ENCODE measurements around the gene TSPAN33. TPM values are rescaled to one million over a fixed set of nuclear protein-coding genes. Genes with fewer than 3 reads are reported as not detected.
A peak's percentile ranks its signal among the peaks of the same experiment; 100 is the strongest.

The TSPAN33 gene
- total and polyA plus RNA-seq, 10 of the 15 experiments (the other 5 are each of a cell fraction or from before 2014, with no cell fraction given), result 12.0 to 123 (median 86.3) TPM

- TF ChIP-seq, protein P1, sequence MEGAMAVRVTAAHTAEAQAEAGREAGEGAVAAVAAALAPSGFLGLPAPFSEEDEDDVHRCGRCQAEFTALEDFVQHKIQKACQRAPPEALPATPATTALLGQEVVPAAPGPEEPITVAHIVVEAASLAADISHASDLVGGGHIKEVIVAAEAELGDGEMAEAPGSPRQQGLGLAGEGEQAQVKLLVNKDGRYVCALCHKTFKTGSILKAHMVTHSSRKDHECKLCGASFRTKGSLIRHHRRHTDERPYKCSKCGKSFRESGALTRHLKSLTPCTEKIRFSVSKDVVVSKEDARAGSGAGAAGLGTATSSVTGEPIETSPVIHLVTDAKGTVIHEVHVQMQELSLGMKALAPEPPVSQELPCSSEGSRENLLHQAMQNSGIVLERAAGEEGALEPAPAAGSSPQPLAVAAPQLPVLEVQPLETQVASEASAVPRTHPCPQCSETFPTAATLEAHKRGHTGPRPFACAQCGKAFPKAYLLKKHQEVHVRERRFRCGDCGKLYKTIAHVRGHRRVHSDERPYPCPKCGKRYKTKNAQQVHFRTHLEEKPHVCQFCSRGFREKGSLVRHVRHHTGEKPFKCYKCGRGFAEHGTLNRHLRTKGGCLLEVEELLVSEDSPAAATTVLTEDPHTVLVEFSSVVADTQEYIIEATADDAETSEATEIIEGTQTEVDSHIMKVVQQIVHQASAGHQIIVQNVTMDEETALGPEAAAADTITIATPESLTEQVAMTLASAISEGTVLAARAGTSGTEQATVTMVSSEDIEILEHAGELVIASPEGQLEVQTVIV (IDR thresholded peaks at IDR 0.05; ENCODE audit: borderline replicate concordance, partially characterized antibody), result no peak
- TF ChIP-seq, protein P2, sequence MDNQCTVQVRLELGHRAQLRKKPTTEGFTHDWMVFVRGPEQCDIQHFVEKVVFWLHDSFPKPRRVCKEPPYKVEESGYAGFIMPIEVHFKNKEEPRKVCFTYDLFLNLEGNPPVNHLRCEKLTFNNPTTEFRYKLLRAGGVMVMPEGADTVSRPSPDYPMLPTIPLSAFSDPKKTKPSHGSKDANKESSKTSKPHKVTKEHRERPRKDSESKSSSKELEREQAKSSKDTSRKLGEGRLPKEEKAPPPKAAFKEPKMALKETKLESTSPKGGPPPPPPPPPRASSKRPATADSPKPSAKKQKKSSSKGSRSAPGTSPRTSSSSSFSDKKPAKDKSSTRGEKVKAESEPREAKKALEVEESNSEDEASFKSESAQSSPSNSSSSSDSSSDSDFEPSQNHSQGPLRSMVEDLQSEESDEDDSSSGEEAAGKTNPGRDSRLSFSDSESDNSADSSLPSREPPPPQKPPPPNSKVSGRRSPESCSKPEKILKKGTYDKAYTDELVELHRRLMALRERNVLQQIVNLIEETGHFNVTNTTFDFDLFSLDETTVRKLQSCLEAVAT (IDR thresholded peaks at IDR 0.05), result no peak
- no peak for TF ChIP-seq JUNB (IDR thresholded peaks at IDR 0.05)
- TF ChIP-seq STAT3 (IDR thresholded peaks at IDR 0.05; ENCODE audit: low read depth, low read length), result no peak
- TF ChIP-seq TARDBP (IDR thresholded peaks at IDR 0.05; ENCODE audit: borderline replicate concordance), result peak; percentile 28; the same call in 1 of the 2 replicates
- TF ChIP-seq SUZ12 (IDR thresholded peaks at IDR 0.05; ENCODE audit: unreplicated experiment), result no peak
- no peak for TF ChIP-seq ASH2L (IDR thresholded peaks at IDR 0.05; ENCODE audit: borderline replicate concordance, low read depth)
- no peak for TF ChIP-seq SPI1 (IDR thresholded peaks at IDR 0.05; ENCODE audit: borderline replicate concordance, insufficient read depth, low read depth, low read length)
- TF ChIP-seq ZNF274 (IDR thresholded peaks at IDR 0.05; ENCODE audit: insufficient read depth, insufficient read length), result no peak
- TF ChIP-seq HDAC6 (IDR thresholded peaks at IDR 0.05; ENCODE audit: unreplicated experiment), result no peak
- no peak for TF ChIP-seq NFYB (IDR thresholded peaks at IDR 0.05; ENCODE audit: insufficient read depth, low read depth, low read length)
- TF ChIP-seq SKIL (IDR thresholded peaks at IDR 0.05; ENCODE audit: low read depth, poor library complexity, severe bottlenecking), result no peak
- TF ChIP-seq, protein P3, sequence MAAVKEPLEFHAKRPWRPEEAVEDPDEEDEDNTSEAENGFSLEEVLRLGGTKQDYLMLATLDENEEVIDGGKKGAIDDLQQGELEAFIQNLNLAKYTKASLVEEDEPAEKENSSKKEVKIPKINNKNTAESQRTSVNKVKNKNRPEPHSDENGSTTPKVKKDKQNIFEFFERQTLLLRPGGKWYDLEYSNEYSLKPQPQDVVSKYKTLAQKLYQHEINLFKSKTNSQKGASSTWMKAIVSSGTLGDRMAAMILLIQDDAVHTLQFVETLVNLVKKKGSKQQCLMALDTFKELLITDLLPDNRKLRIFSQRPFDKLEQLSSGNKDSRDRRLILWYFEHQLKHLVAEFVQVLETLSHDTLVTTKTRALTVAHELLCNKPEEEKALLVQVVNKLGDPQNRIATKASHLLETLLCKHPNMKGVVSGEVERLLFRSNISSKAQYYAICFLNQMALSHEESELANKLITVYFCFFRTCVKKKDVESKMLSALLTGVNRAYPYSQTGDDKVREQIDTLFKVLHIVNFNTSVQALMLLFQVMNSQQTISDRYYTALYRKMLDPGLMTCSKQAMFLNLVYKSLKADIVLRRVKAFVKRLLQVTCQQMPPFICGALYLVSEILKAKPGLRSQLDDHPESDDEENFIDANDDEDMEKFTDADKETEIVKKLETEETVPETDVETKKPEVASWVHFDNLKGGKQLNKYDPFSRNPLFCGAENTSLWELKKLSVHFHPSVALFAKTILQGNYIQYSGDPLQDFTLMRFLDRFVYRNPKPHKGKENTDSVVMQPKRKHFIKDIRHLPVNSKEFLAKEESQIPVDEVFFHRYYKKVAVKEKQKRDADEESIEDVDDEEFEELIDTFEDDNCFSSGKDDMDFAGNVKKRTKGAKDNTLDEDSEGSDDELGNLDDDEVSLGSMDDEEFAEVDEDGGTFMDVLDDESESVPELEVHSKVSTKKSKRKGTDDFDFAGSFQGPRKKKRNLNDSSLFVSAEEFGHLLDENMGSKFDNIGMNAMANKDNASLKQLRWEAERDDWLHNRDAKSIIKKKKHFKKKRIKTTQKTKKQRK (IDR thresholded peaks at IDR 0.05; ENCODE audit: low read depth, low read length), result no peak
- peak in 1 of 2 experiments; percentile 95; a peak in 2 of 3 replicates for TF ChIP-seq EGR1 (IDR thresholded peaks at IDR 0.05; ENCODE audit: borderline replicate concordance in 1 of 2, low read depth in 2 of 2, low read length in 2 of 2)
- TF ChIP-seq ZNF622 (IDR thresholded peaks at IDR 0.05), result no peak
- 0 out of 2 replicates have a peak, but pooled peaks have one; percentile 36 for TF ChIP-seq SMARCA5 (IDR thresholded peaks at IDR 0.05)
- TF ChIP-seq YY1 (IDR thresholded peaks at IDR 0.05; ENCODE audit: low read depth, low read length), result peak; percentile 4; the same call in 1 of the 2 replicates
- TF ChIP-seq YBX1 (IDR thresholded peaks at IDR 0.05), result no peak
Observed at GRCh38 chr7:129169171-129169671, 24.7 kb downstream of the TSPAN33 start (continued).

All from GM12878 (cell line).